Keratinocyte (primary cell): ENCODE results near the gene SLC39A5.
"Not testable (repeated sequence)": the region's sequence is repeated elsewhere in the genome, so short reads cannot be mapped to it uniquely, and the experiment has no call there.

Source experiments
- CTCF ChIP-seq, 3 experiments: IDR thresholded peaks in 1 of 3; conservative IDR thresholded peaks in 1 of 3; optimal IDR thresholded peaks in 1 of 3; 2 replicates in 2 of 3; 3 replicates in 1 of 3; pipeline versions ENCODE3 to v1.5.1; 2011; ENCODE audit warnings: low read length in 3 of 3, mild to moderate bottlenecking in 3 of 3, moderate library complexity in 2 of 3, control low read depth in 1 of 3, inconsistent platforms in 1 of 3; ENCODE audit not compliant: insufficient read depth in 2 of 3; ENCODE audit errors: extremely low read depth in 1 of 3
- EZH2 ChIP-seq: IDR thresholded peaks from one replicate; pipeline ENCODE4 v1.6.1; 2012; ENCODE audit warnings: inconsistent platforms, mild to moderate bottlenecking, low read length, moderate library complexity

GRCh38 chr12:56196818-56197550 lies 32.9 kb upstream of the SLC39A5 start:
- not testable (repeated sequence) for TF ChIP-seq CTCF (optimal IDR thresholded peaks at IDR 0.05 in 1 of 3, IDR thresholded peaks at IDR 0.05 in 1 of 3, conservative IDR thresholded peaks at IDR 0.05 in 1 of 3; ENCODE audit: extremely low read depth in 1 of 3, insufficient read depth in 2 of 3, low read length in 3 of 3); EZH2
